Osteocyte (in vitro differentiated cells): Measurements from ENCODE around the gene HOXD10. TPM values are rescaled to one million over a fixed set of nuclear protein-coding genes. Genes with fewer than 3 reads are reported as not detected.

Experiments
- DNase-seq: peaks from one replicate; pipeline ENCODE4 v3.0.0; 2021; ENCODE audit warnings: mixed read lengths; ENCODE audit not compliant: unreplicated experiment; ENCODE audit errors: extremely low spot score
- H3K27ac Mint-ChIP-seq: one replicate; pipeline ENCODE4 v1.8.0; 2021; ENCODE audit warnings: mild to moderate bottlenecking, mixed read lengths; ENCODE audit not compliant: unreplicated experiment
- H3K27me3 Mint-ChIP-seq: one replicate; pipeline ENCODE4 v1.8.0; 2021; ENCODE audit warnings: mixed read lengths; ENCODE audit not compliant: unreplicated experiment
- H3K36me3 Mint-ChIP-seq: one replicate; pipeline ENCODE4 v1.8.0; 2021; ENCODE audit warnings: mixed read lengths; ENCODE audit not compliant: unreplicated experiment
- H3K4me1 Mint-ChIP-seq: one replicate; pipeline ENCODE4 v1.8.0; 2021; ENCODE audit warnings: mixed read lengths; ENCODE audit not compliant: unreplicated experiment
- H3K4me3 Mint-ChIP-seq: one replicate; pipeline ENCODE4 v1.8.0; 2021; ENCODE audit warnings: mild to moderate bottlenecking, moderate library complexity, mixed read lengths; ENCODE audit not compliant: unreplicated experiment
- H3K9me3 Mint-ChIP-seq: one replicate; pipeline ENCODE4 v1.8.0; 2021; ENCODE audit warnings: mixed read lengths; ENCODE audit not compliant: unreplicated experiment
- CTCF ChIP-seq: fragments of 200-600 bp; sonication (generic); IDR thresholded peaks from 2 replicates; pipeline ENCODE4 v1.5.0; 2021; ENCODE audit warnings: antibody characterized with exemption, mild to moderate bottlenecking, moderate library complexity
- total RNA-seq: library from RNA; stranded (reverse); gene quantifications from 2 replicates; pipeline ENCODE4 v1.2.1, GENCODE V29; 2021

The HOXD10 gene
- total RNA-seq, 1 donor from 2014 or later: not detected

- Mint-ChIP-seq H3K9me3 (no peaks in the 10 kb centered on the region), H3K4me3 (no peak overlapping the region), H3K36me3 (no peaks in the 10 kb centered on the region), H3K27me3 (peaks cover 96% of the 10 kb centered on the region), H3K4me1 (peaks cover 25% of the 10 kb centered on the region), H3K27ac (no peak overlapping the region)
- peak; percentile 45 for TF ChIP-seq CTCF
- DNase-seq: no peak
Observed at GRCh38 chr2:176085861-176086771, 30.5 kb upstream of the HOXD10 start.

- DNase-seq: peak; percentile 36
- peaks cover 33% of the 10 kb centered on the region for H3K4me1 Mint-ChIP-seq
- peak overlapping the region; percentile 79 for H3K4me3 Mint-ChIP-seq
- no peaks in the 10 kb centered on the region for H3K36me3 Mint-ChIP-seq
- no peak for TF ChIP-seq CTCF
- H3K27ac Mint-ChIP-seq: no peak overlapping the region
- peaks cover 95% of the 10 kb centered on the region for H3K27me3 Mint-ChIP-seq
- no peaks in the 10 kb centered on the region for H3K9me3 Mint-ChIP-seq
Observed at GRCh38 chr2:176087330-176088047, 29.1 kb upstream of the HOXD10 start.

GRCh38 chr2:176088048-176088936 lies 28.3 kb upstream of the HOXD10 start:
- peaks cover 90% of the 10 kb centered on the region for H3K27me3 Mint-ChIP-seq
- H3K4me3 Mint-ChIP-seq: peak overlapping the region; percentile 79
- no peak for DNase-seq
- TF ChIP-seq CTCF: peak; percentile 73
- H3K27ac Mint-ChIP-seq: no peak overlapping the region
- no peaks in the 10 kb centered on the region for H3K36me3 Mint-ChIP-seq
- peaks cover 29% of the 10 kb centered on the region for H3K4me1 Mint-ChIP-seq
- no peaks in the 10 kb centered on the region for H3K9me3 Mint-ChIP-seq

GRCh38 chr2:176088937-176089842 lies 27.4 kb upstream of the HOXD10 start:
- no peak overlapping the region for H3K27ac Mint-ChIP-seq
- peaks cover 90% of the 10 kb centered on the region for H3K27me3 Mint-ChIP-seq
- H3K4me1 Mint-ChIP-seq: peaks cover 31% of the 10 kb centered on the region
- no peak for DNase-seq
- no peak overlapping the region for H3K4me3 Mint-ChIP-seq
- H3K9me3 Mint-ChIP-seq: no peaks in the 10 kb centered on the region
- no peak for TF ChIP-seq CTCF
- no peaks in the 10 kb centered on the region for H3K36me3 Mint-ChIP-seq
